ENCODE results near the gene SNAPC3. TPM values are rescaled to one million over a fixed set of nuclear protein-coding genes. Genes with fewer than 3 reads are reported as not detected.
A peak's percentile ranks its signal among the peaks of the same experiment; 100 is the strongest.
"Not testable (repeated sequence)": the region's sequence is repeated elsewhere in the genome, so short reads cannot be mapped to it uniquely, and the experiment has no call there.

The SNAPC3 gene
- total and polyA plus RNA-seq, 8 donors: 7.7 to 217 (median 21.3) TPM

GRCh38 chr9:15421990-15422371 is 695 bp upstream of the SNAPC3 start:
- Histone ChIP-seq H3K27me3 (no peaks in the 10 kb centered on the region), H3K4me3 (peak overlapping the region; percentile 88 to 98 (median 94)), H3K36me3 (peaks cover 0 to 18% (median 15%) of the 10 kb centered on the region in 4 donors), H3K9me3 (no peaks in the 10 kb centered on the region), H3K4me1 (peaks cover 4 to 48% (median 27%) of the 10 kb centered on the region in 4 donors), H3K27ac (peak overlapping the region; percentile 89 to 94 (median 91))
- intact Hi-C loops (cut with DNase I; ENCODE audit: low total_unique reads): loop anchor here (10.0 kb wide), 1 partner anchor 117 kb away; the partner anchor contains the start of gene TTC39B
- TF ChIP-seq POLR2A (IDR thresholded peaks at IDR 0.05) (no peak), CTCF (IDR thresholded peaks at IDR 0.05) (no peak), EP300 (IDR thresholded peaks at IDR 0.05) (no peak), POLR2AphosphoS5 (IDR thresholded peaks at IDR 0.05) (no peak)
- 25 to 37% (median 31%) methylated on average over 9 of the region's 9 CpGs for WGBS, 5 donors
- no peak for DNase-seq

GRCh38 chr9:15423231-15423985 is 732 bp downstream of the SNAPC3 start:
- Histone ChIP-seq H3K9me3 (no peaks in the 10 kb centered on the region), H3K4me3 (peak overlapping the region; percentile 88 to 98 (median 94)), H3K27me3 (no peaks in the 10 kb centered on the region), H3K4me1 (peaks cover 15 to 61% (median 35%) of the 10 kb centered on the region in 4 donors), H3K27ac (peak overlapping the region; percentile 89 to 94 (median 91)), H3K36me3 (peaks cover 0 to 18% (median 15%) of the 10 kb centered on the region in 4 donors)
- intact Hi-C loops (cut with DNase I; ENCODE audit: low total_unique reads): loop anchor here (10.0 kb wide), 1 partner anchor 119 kb away; the partner anchor contains the start of gene TTC39B
- TF ChIP-seq POLR2A (IDR thresholded peaks at IDR 0.05): no peak
- no peak for TF ChIP-seq CTCF (IDR thresholded peaks at IDR 0.05)
- TF ChIP-seq POLR2AphosphoS5 (IDR thresholded peaks at IDR 0.05): no peak
- TF ChIP-seq EP300 (IDR thresholded peaks at IDR 0.05): no peak
- DNase-seq: peak in 1 of 2 donors; percentile 53
- WGBS, 5 donors: 2 to 3% (median 2%) methylated on average over 16 to 18 of the region's 18 CpGs

DNA sequence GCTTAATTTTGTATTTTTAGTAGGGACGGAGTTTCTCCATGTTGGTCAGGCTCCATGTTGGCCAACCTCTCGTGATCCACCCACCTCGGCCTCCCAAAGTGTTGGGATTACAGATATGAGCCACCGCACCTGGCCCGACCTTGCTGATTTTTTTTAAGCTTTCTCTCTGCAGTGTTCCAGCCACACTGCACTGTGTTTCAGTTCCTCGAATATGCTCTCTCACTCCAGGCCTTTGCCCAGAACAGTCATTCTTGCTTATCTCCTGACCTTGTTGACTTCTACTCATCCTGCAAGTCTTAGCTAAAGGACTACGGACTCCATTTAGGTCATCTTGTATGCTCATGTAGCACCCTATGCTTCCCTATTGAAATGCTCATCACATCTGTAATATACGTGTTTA is 3.3 kb downstream of the SNAPC3 start:
- TF ChIP-seq EP300 (IDR thresholded peaks at IDR 0.05): no peak
- Histone ChIP-seq H3K4me3 (no peak overlapping the region), H3K4me1 (peaks cover 19 to 72% (median 42%) of the 10 kb centered on the region in 4 donors), H3K9me3 (no peaks in the 10 kb centered on the region), H3K27me3 (no peaks in the 10 kb centered on the region), H3K27ac (no peak overlapping the region), H3K36me3 (peaks cover 0 to 18% (median 15%) of the 10 kb centered on the region in 4 donors)
- intact Hi-C loops (cut with DNase I; ENCODE audit: low total_unique reads): loop anchor here (10.0 kb wide), 1 partner anchor 121 kb away; the partner anchor contains the start of gene TTC39B
- WGBS, 5 donors: 83 to 91% (median 88%) methylated on average over 8 of the region's 8 CpGs
- DNase-seq: no peak

GRCh38 chr9:15427702-15428101 is 5.0 kb downstream of the SNAPC3 start:
- not testable (repeated sequence) for H3K4me3 ChIP-seq, DNase-seq, H3K9me3 ChIP-seq, H3K27me3 ChIP-seq, H3K27ac ChIP-seq
- intact Hi-C loops (cut with DNase I; ENCODE audit: low total_unique reads): loop anchor here (10.0 kb wide), 1 partner anchor 123 kb away; the partner anchor contains the start of gene TTC39B
- H3K36me3 ChIP-seq: peaks cover 0 to 18% (median 15%) of the 10 kb centered on the region in 4 donors
- 81 to 89% (median 85%) methylated on average over 7 of the region's 7 CpGs for WGBS, 5 donors
- peaks cover 23 to 72% (median 46%) of the 10 kb centered on the region in 4 donors for H3K4me1 ChIP-seq

DNA sequence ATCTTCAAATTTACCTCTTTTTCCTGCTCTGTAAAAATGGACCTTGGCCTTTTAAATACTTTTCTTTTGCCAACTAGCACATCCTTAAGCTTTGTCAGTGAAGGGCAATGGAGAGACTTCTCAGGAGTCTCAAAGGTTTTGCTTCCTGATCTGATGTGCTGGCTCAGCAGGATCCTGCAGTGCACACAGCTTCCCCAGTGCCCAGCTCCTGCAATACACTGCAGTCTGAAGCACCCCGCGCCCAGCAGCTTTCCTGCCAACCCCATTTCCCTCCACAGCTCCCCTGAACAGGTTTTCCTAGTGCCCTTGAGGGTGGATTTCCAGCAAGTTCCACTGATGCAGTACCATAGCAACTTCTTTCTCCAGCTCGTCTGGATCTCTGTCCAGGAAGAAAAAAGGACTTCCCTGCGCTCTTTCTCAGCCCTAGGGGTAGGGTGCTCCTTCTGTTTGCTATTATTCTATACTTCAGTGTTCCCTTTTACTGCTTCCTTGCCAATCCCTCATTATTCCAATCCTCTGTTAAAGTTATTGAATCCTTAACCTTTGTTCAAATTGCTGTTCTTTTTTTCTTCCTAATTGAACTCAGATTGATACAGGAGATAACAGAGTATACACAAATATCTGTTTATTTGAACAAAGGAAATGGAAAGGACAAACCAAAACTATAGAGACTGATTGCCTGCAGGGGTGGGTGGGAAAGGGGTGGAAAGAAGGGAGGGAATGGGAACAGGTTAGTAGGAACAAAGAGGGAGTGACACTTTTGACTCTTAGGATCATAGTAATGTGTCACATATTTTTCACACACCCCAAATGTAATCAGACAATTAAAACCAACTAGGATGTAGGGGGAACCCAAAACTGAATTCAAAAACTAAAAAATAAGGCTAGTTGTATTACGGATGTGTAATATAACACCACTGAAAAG is 8.5 kb downstream of the SNAPC3 start:
- H3K4me3 ChIP-seq: no peak overlapping the region
- intact Hi-C loops (cut with DNase I; ENCODE audit: low total_unique reads): no loop called here
- DNase-seq: peak in 1 of 2 donors; percentile 40

More for the DNA sequence above, 8.5 kb downstream of the SNAPC3 start:
- no peak for TF ChIP-seq POLR2AphosphoS5 (IDR thresholded peaks at IDR 0.05)
- TF ChIP-seq CTCF (IDR thresholded peaks at IDR 0.05): no peak
- TF ChIP-seq EP300 (IDR thresholded peaks at IDR 0.05): no peak
- no peak for TF ChIP-seq POLR2A (IDR thresholded peaks at IDR 0.05)
- Histone ChIP-seq H3K4me1 (peaks cover 18 to 53% (median 31%) of the 10 kb centered on the region in 4 donors), H3K27me3 (no peaks in the 10 kb centered on the region), H3K36me3 (peaks cover 0 to 30% (median 27%) of the 10 kb centered on the region in 4 donors), H3K27ac (peak overlapping the region in 2 of 5 donors; percentile 5 to 21), H3K9me3 (no peaks in the 10 kb centered on the region)
- 26 to 51% (median 32%) methylated on average over 5 of the region's 5 CpGs for WGBS, 5 donors

All from stomach (tissue), 9 donors.